ENCODE results near the gene TMC6. TPM values are rescaled to one million over a fixed set of nuclear protein-coding genes. Genes with fewer than 3 reads are reported as not detected.

TMC6 gene
- total RNA-seq, 4 donors from 2014 or later, result 21.8 to 72.8 (median 51.3) TPM

DNA sequence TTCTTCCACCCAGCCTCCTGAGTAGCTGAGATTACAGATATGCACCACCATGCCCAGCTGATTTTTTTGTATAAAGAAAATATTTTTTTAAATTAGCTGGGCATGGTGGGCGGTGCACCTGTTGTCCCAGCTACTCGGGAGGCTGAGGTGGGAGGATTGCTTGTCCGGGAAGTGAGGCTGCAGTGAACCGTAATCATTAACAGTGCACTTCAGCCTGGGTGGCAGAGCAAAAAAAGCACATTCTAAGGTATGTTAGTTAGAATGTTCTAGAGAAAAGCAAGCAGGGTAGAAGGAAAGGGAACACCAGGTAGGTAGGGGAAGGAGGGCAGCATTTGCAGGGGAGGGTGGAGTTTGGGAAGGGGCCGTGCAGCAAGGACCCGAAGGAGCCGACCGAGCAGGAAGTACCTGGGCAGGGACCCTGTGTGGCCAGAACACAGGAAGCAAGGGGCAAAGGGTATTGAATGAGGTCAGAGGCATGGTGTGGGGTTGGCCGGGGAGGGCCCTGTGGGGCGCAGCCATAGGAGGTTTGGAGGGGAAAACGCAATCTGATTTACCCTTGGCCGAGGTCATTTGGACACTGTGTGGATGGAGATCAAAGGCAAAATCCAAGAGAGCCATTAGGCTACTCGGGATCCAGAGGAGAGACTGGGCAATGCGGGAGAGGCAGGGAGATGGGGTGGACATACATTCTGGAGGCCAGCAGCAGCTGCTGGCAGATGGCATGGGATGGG, 19.9 kb upstream of the TMC6 start:
- DNase-seq (ENCODE audit: low spot score) (no peak), ATAC-seq (ENCODE audit: low FRiP score) (no peak)
- TF ChIP-seq, protein P1, sequence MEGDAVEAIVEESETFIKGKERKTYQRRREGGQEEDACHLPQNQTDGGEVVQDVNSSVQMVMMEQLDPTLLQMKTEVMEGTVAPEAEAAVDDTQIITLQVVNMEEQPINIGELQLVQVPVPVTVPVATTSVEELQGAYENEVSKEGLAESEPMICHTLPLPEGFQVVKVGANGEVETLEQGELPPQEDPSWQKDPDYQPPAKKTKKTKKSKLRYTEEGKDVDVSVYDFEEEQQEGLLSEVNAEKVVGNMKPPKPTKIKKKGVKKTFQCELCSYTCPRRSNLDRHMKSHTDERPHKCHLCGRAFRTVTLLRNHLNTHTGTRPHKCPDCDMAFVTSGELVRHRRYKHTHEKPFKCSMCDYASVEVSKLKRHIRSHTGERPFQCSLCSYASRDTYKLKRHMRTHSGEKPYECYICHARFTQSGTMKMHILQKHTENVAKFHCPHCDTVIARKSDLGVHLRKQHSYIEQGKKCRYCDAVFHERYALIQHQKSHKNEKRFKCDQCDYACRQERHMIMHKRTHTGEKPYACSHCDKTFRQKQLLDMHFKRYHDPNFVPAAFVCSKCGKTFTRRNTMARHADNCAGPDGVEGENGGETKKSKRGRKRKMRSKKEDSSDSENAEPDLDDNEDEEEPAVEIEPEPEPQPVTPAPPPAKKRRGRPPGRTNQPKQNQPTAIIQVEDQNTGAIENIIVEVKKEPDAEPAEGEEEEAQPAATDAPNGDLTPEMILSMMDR (IDR thresholded peaks at IDR 0.05), result no peak

DNA sequence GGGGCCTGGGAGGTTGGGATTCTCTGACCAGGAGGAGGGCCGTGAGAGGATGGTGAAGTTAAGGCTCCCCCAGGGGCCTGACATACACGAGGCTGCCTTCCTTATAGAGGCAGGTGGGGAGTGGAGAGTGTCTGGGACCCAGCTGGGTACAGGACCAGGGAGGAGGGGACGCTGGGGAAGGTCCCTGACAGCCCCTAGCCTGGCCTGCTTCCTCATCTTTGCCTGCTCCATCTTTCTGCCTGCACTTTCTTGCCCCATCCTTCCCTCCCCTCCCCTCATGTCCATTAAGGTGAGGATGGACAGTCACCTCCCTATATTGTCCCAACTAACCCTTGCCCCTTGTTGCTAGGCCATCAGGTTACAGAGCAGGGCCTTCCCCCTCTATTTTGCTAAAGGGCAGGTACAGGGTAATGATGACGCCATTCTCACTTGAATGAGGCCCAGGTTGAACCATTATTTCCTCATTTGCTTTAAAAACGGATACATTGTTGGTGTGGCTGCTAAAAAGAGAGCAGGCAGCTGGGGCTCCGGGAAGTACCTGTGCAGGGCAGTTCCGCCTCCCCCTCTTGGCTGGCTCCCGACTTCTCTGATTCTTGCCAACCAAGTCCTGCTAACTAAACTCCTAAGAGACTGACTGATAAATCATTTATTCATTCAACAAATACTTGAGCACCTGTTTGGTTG, 18.9 kb upstream of the TMC6 start:
- TF ChIP-seq, protein P1 (IDR thresholded peaks at IDR 0.05), result no peak
- no peak for DNase-seq (ENCODE audit: low spot score)
- ATAC-seq (ENCODE audit: low FRiP score), result no peak

DNA sequence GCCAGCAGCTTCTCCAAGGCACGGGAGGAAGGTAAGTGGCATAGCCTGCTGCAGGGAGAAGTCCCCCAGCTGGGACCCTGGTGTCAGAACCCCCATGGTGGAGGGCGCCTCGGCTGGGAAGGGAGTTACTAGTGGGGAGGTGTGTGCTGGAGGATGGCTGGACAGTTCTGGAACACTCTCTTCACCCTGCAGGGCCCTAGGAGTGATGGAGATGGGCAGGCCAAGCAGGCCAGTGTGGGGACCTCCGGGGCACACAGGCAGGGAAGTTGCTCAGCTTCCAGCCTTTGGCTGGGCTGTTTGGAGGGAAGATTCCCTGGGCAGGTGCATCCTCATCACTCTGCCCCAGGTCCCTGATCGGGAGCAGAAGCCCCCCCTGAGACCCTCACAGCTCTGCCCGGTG, 18.3 kb upstream of the TMC6 start:
- no peak for ATAC-seq (ENCODE audit: low FRiP score)
- TF ChIP-seq, protein P1 (IDR thresholded peaks at IDR 0.05), result no peak

DNA sequence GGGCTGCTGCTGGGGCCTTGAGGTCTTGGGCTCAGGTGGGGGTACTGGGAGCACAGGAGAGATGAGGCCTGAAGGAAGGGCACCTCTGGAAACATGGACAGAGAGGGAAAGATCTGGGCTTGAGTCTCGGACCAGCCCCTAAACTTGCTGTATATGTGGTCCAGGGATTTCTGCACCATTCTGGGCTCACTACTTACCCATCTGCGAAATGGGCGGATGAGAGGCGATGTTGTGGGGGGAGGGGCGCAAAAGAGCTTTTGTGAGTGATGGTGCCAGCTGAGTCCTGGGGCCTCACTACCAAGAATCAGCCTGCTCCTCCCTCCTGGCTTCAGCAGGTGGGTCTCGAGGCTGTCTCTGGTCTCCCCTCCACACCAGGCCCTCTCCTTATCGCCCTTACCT, 17.9 kb upstream of the TMC6 start:
- DNase-seq (ENCODE audit: low spot score) (no peak), ATAC-seq (ENCODE audit: low FRiP score) (no peak)
- TF ChIP-seq, protein P1 (IDR thresholded peaks at IDR 0.05), result no peak

More for the DNA sequence above, 18.3 kb upstream of the TMC6 start:
- no peak for DNase-seq (ENCODE audit: low spot score)

DNA sequence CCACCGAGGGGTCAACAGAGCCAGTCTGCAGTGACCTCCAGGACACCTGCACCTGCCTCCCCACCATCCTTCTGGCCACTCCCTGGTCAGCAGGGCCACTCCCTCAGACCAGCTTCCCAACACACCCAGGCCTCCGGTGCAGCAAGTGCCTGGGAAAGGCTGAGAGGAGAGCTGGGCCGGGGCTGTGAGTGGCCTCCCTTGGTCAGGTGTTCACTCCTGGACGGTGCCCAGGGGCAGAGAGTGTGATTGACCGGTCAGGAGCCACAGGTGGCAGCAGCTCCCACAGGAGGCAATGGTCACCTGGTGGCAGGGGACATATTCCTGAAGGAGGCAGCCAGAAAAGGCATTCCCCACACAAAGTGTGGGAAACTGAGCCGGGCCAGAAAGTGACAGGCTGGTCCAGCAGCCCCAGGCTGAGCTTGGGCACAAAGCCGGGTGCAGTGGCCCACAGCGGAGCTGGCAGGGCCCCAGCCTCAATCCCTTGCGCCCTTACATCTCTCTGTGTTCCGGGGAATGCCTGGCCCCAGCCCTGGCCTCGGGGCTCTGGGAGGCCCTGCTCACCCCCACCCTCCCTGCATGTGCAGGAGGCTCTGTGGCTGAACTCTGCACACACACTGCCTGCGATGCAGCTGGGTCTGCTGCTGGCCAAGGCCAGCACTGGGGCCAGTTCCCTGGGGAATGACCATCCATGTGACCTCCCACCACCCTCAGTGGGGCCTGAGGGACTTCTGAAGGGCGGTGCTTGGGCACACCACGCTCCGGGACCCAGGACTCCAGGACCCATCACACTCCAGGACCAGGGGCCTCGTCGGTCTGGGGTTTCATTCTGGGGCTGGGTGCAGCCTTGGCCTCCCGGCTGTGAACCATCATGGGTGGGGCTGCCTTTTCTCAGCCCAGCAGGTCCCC, 16.4 kb upstream of the TMC6 start:
- TF ChIP-seq, protein P1 (IDR thresholded peaks at IDR 0.05), result no peak
- no peak for DNase-seq (ENCODE audit: low spot score)
- no peak for ATAC-seq (ENCODE audit: low FRiP score)

DNA sequence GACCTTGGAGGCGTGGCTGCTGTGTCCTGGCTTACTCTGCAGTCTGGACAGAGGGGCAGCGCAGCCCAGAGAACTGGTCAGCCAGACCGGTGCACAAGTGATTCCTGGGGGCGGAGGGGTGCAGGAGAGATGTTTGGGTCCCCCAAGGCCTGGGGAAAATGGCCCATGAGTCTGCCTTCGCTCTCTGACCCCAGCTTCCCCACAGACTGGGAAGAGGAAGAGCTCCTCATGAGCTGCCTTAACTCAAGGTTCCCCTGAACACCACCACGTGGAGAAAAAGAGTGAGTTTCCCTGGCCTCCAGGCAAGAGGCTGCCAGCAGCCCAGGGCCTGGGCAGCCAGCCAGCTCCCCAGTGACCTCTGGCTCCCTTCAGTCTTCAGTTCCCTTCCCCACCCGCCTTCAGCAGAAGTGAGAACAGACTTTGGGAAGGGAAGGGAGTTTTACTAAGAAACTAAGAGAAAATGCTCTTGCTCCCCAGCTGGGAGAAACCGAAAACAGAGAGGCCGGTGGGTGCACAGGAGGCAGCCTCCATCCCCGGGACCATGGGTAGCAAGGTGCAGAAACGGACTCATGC, 15.7 kb upstream of the TMC6 start:
- ATAC-seq (ENCODE audit: low FRiP score), result no peak
- TF ChIP-seq, protein P1 (IDR thresholded peaks at IDR 0.05), result no peak
- no peak for DNase-seq (ENCODE audit: low spot score)

All from omental fat pad (tissue), 4 donors.